ENCODE results near the gene CCDC13.

Gene CCDC13

DNA sequence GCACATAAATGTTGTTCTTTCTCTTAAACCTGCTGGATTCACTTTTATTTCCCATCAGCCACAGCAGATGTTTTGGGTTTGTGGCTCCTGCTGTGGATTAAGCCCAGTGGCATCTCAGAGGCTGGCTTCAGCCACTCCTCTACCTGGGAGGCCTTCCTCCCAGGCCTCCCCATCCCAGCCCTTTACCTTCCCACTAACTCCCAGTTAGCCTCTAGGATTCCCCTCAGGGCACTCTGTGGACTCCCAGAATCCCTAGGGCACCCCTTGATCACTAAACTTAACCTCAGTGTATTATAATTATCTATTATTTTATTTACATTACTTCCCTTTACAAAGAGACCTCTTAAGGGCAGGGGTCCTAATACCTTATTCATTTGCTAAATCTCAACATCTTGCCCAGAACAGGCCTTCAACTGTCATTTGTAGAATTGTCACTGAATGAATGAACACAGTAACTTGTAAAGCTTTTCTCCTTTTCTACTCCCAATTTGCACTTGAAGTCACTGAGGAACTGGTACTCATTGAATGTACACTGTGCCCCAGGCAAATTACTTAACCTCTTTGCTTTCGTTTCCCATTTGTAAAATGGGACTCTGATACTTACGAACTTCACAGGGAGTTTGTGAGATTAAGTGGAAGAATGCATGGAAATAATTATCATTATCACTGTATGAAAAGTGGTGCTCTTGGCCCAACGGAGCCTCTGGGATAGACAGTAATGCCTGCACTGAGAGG lies 8.3 kb downstream of the CCDC13 start:
- no peak for DNase-seq (ENCODE audit: low read depth)
- TF ChIP-seq, protein P1, sequence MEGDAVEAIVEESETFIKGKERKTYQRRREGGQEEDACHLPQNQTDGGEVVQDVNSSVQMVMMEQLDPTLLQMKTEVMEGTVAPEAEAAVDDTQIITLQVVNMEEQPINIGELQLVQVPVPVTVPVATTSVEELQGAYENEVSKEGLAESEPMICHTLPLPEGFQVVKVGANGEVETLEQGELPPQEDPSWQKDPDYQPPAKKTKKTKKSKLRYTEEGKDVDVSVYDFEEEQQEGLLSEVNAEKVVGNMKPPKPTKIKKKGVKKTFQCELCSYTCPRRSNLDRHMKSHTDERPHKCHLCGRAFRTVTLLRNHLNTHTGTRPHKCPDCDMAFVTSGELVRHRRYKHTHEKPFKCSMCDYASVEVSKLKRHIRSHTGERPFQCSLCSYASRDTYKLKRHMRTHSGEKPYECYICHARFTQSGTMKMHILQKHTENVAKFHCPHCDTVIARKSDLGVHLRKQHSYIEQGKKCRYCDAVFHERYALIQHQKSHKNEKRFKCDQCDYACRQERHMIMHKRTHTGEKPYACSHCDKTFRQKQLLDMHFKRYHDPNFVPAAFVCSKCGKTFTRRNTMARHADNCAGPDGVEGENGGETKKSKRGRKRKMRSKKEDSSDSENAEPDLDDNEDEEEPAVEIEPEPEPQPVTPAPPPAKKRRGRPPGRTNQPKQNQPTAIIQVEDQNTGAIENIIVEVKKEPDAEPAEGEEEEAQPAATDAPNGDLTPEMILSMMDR (IDR thresholded peaks at IDR 0.05; ENCODE audit: control insufficient read depth, insufficient read depth, low read depth, low read length, missing control alignments): no peak

GRCh38 chr3:42764115-42764514 lies 8.9 kb downstream of the CCDC13 start:
- H3K4me3 ChIP-seq (ENCODE audit: control insufficient read depth, low read depth, low read length): no peak overlapping the region
- TF ChIP-seq, protein P1 (IDR thresholded peaks at IDR 0.05; ENCODE audit: control insufficient read depth, insufficient read depth, low read depth, low read length, missing control alignments): no peak
- no peak for DNase-seq (ENCODE audit: low read depth)

More for the DNA sequence above, 8.3 kb downstream of the CCDC13 start:
- H3K4me3 ChIP-seq (ENCODE audit: control insufficient read depth, low read depth, low read length): no peak overlapping the region

DNA sequence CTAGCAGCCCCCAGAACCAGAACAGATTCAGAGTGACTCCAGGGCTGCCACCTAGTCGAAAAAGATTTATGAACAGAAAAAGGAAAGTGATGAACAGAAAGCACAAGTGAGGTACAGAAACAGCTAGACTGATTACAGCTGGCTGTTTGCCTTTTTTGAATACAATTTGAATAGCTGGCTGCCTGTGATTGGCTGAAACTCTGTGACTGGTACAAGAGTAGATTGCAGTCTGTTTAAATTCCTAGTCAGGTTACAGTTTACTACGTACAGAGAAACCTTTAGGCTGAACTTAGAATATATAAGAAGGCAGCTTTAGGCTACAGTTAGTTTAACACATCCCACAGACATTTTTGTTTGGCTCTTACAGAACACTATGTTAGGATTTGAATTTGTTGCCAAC lies 10.0 kb downstream of the CCDC13 start:
- no peak overlapping the region for H3K4me3 ChIP-seq (ENCODE audit: control insufficient read depth, low read depth, low read length)
- TF ChIP-seq, protein P1 (IDR thresholded peaks at IDR 0.05; ENCODE audit: control insufficient read depth, insufficient read depth, low read depth, low read length, missing control alignments): no peak
- DNase-seq (ENCODE audit: low read depth): no peak

GRCh38 chr3:42762046-42762724 lies 10.9 kb downstream of the CCDC13 start:
- DNase-seq (ENCODE audit: low read depth): no peak
- TF ChIP-seq, protein P1 (IDR thresholded peaks at IDR 0.05; ENCODE audit: control insufficient read depth, insufficient read depth, low read depth, low read length, missing control alignments): no peak
- no peak overlapping the region for H3K4me3 ChIP-seq (ENCODE audit: control insufficient read depth, low read depth, low read length)

GRCh38 chr3:42758126-42758525 lies 14.9 kb downstream of the CCDC13 start:
- no peak for DNase-seq (ENCODE audit: low read depth)
- no peak overlapping the region for H3K4me3 ChIP-seq (ENCODE audit: control insufficient read depth, low read depth, low read length)
- TF ChIP-seq, protein P1 (IDR thresholded peaks at IDR 0.05; ENCODE audit: control insufficient read depth, insufficient read depth, low read depth, low read length, missing control alignments): no peak

- H3K4me3 ChIP-seq (ENCODE audit: control insufficient read depth, low read depth, low read length): no peak overlapping the region
- TF ChIP-seq, protein P1 (IDR thresholded peaks at IDR 0.05; ENCODE audit: control insufficient read depth, insufficient read depth, low read depth, low read length, missing control alignments): no peak
- no peak for DNase-seq (ENCODE audit: low read depth)
Measured at GRCh38 chr3:42756681-42757213, 16.3 kb downstream of the CCDC13 start.
